ENCODE data around the gene ZSCAN16. TPM values are rescaled to one million over a fixed set of nuclear protein-coding genes. Genes with fewer than 3 reads are reported as not detected.

ZSCAN16 gene
- total and polyA plus RNA-seq, 2 experiments from 2014 or later = 4.7 to 12.9 TPM

GRCh38 chr6:28153546-28153945 is 29.1 kb downstream of the ZSCAN16 start:
- no peaks in the 10 kb centered on the region for H3K4me1 ChIP-seq (ENCODE audit: insufficient read depth)
- DNase-seq (ENCODE audit: low spot score) (no peak), ATAC-seq (no peak)
- H3K79me2 ChIP-seq (replicated peaks; ENCODE audit: insufficient read depth) = no peaks in the 10 kb centered on the region
- no peak overlapping the region for H3K4me3 Mint-ChIP-seq
- H3K36me3 ChIP-seq (ENCODE audit: insufficient read depth) = peaks cover 71% of the 10 kb centered on the region
- peaks cover 4% of the 10 kb centered on the region for H3K9me3 Mint-ChIP-seq
- H3K36me3 Mint-ChIP-seq (ENCODE audit: low read depth) = peaks cover 84% of the 10 kb centered on the region
- H3F3A ChIP-seq (replicated peaks; ENCODE audit: low read depth) = no peaks in the 10 kb centered on the region
- H3K4me3 ChIP-seq = no peak overlapping the region
- H3K9me2 ChIP-seq (ENCODE audit: insufficient read depth) = no peaks in the 10 kb centered on the region
- TF ChIP-seq EZH2phosphoT487 (IDR thresholded peaks at IDR 0.05; ENCODE audit: unreplicated experiment) (no peak), NANOG (IDR thresholded peaks at IDR 0.05; ENCODE audit: borderline replicate concordance) (no peak), CREB1 (CRISPR knock-in tag; IDR thresholded peaks at IDR 0.05; ENCODE audit: low read depth) (no peak)
- H3K27ac ChIP-seq (ENCODE audit: low read depth) = no peak overlapping the region
- no peak overlapping the region for H2AFZ ChIP-seq
- no peak overlapping the region for H3K4me2 ChIP-seq
- no peak overlapping the region for H3K27ac Mint-ChIP-seq
- no peaks in the 10 kb centered on the region for H3K4me1 Mint-ChIP-seq
- no peaks in the 10 kb centered on the region for H3K27me3 ChIP-seq (ENCODE audit: insufficient read depth)
- no peaks in the 10 kb centered on the region for H3K27me3 Mint-ChIP-seq (ENCODE audit: insufficient read depth, low read depth, poor library complexity)
- H4K20me1 ChIP-seq (replicated peaks; ENCODE audit: insufficient read depth) = peaks cover 11% of the 10 kb centered on the region; the same call in 1 of the 2 replicates

- Histone ChIP-seq H3K27me3 (ENCODE audit: insufficient read depth) (no peaks in the 10 kb centered on the region), H3K27ac (ENCODE audit: low read depth) (no peak overlapping the region), H3F3A (replicated peaks; ENCODE audit: low read depth) (no peaks in the 10 kb centered on the region), H3K4me1 (ENCODE audit: insufficient read depth) (no peaks in the 10 kb centered on the region), H3K4me2 (no peak overlapping the region), H3K79me2 (replicated peaks; ENCODE audit: insufficient read depth) (no peaks in the 10 kb centered on the region), H3K9me2 (ENCODE audit: insufficient read depth) (no peaks in the 10 kb centered on the region), H3K4me3 (no peak overlapping the region), H2AFZ (no peak overlapping the region), H3K36me3 (ENCODE audit: insufficient read depth) (peaks cover 63% of the 10 kb centered on the region), H4K20me1 (replicated peaks; ENCODE audit: insufficient read depth) (peaks cover 10% of the 10 kb centered on the region; the same call in 1 of the 2 replicates)
- Mint-ChIP-seq H3K9me3 (peaks cover 4% of the 10 kb centered on the region), H3K4me3 (no peak overlapping the region), H3K27ac (no peak overlapping the region), H3K4me1 (no peaks in the 10 kb centered on the region), H3K36me3 (ENCODE audit: low read depth) (peaks cover 76% of the 10 kb centered on the region), H3K27me3 (ENCODE audit: insufficient read depth, low read depth, poor library complexity) (no peaks in the 10 kb centered on the region)
- DNase-seq (ENCODE audit: low spot score) = no peak
- no peak for TF ChIP-seq POLR2AphosphoS5 (IDR thresholded peaks at IDR 0.05; ENCODE audit: low read depth)
- no peak for ATAC-seq
These were observed 29.9 kb downstream of the ZSCAN16 start for GRCh38 chr6:28154357-28154756.

- Histone ChIP-seq H3K9me2 (ENCODE audit: insufficient read depth) (peaks cover 6% of the 10 kb centered on the region; the same call in 1 of the 2 replicates), H3K79me2 (replicated peaks; ENCODE audit: insufficient read depth) (no peaks in the 10 kb centered on the region), H2AFZ (no peak overlapping the region), H3K4me1 (ENCODE audit: insufficient read depth) (peaks cover 5% of the 10 kb centered on the region; the same call in 1 of the 2 replicates), H3K4me2 (no peak overlapping the region), H3K4me3 (no peak overlapping the region), H4K20me1 (replicated peaks; ENCODE audit: insufficient read depth) (peaks cover 7% of the 10 kb centered on the region; the same call in 1 of the 2 replicates), H3K36me3 (ENCODE audit: insufficient read depth) (peaks cover 23% of the 10 kb centered on the region), H3F3A (replicated peaks; ENCODE audit: low read depth) (no peaks in the 10 kb centered on the region), H3K27ac (ENCODE audit: low read depth) (no peak overlapping the region), H3K27me3 (ENCODE audit: insufficient read depth) (peaks cover 5% of the 10 kb centered on the region)
- peaks cover 13% of the 10 kb centered on the region for H3K4me1 Mint-ChIP-seq
- H3K27ac Mint-ChIP-seq = no peak overlapping the region
- no peak overlapping the region for H3K4me3 Mint-ChIP-seq
- H3K9me3 Mint-ChIP-seq = no peaks in the 10 kb centered on the region; the same call in 2 of the 3 replicates
- no peaks in the 10 kb centered on the region for H3K27me3 Mint-ChIP-seq (ENCODE audit: insufficient read depth, low read depth, poor library complexity)
- no peak for TF ChIP-seq POLR2AphosphoS5 (IDR thresholded peaks at IDR 0.05; ENCODE audit: low read depth)
- TF ChIP-seq NANOG (IDR thresholded peaks at IDR 0.05; ENCODE audit: borderline replicate concordance) = no peak
- TF ChIP-seq JUNB (IDR thresholded peaks at IDR 0.05; ENCODE audit: unreplicated experiment) = no peak
- no peak for TF ChIP-seq CREB1 (CRISPR knock-in tag; IDR thresholded peaks at IDR 0.05; ENCODE audit: low read depth)
- no peak for TF ChIP-seq STAT1 (IDR thresholded peaks at IDR 0.05; ENCODE audit: unreplicated experiment)
- TF ChIP-seq ETS1 (IDR thresholded peaks at IDR 0.05) = no peak
- peaks cover 39% of the 10 kb centered on the region for H3K36me3 Mint-ChIP-seq (ENCODE audit: low read depth)
- ATAC-seq = no peak
- DNase-seq (ENCODE audit: low spot score) = no peak
These were observed 33.9 kb downstream of the ZSCAN16 start for GRCh38 chr6:28158318-28158717.
